HG03460 (cell line): ENCODE measurements around the gene ERCC1.
"Not testable (repeated sequence)": the region's sequence is repeated elsewhere in the genome, so short reads cannot be mapped to it uniquely, and the experiment has no call there.

Experiments used
- ATAC-seq: cut with Tn5 transposase; IDR thresholded peaks from one replicate; pipeline ENCODE4 v1.9.1; 2021; ENCODE audit not compliant: unreplicated experiment

ERCC1 gene

GRCh38 chr19:45455707-45456499 is 32.2 kb upstream of the ERCC1 start:
- ATAC-seq: no peak

- no peak for ATAC-seq
Observed at GRCh38 chr19:45451850-45452387, 28.2 kb upstream of the ERCC1 start.

GRCh38 chr19:45451131-45451849 is 27.6 kb upstream of the ERCC1 start:
- ATAC-seq: peak; percentile 11

GRCh38 chr19:45450012-45450333 is 26.3 kb upstream of the ERCC1 start:
- ATAC-seq: no peak

GRCh38 chr19:45448887-45449299 is 25.2 kb upstream of the ERCC1 start:
- ATAC-seq: no peak

- no peak for ATAC-seq
Observed at GRCh38 chr19:45448425-45448756, 24.7 kb upstream of the ERCC1 start.

- no peak for ATAC-seq
Observed at GRCh38 chr19:45446944-45447343, 23.2 kb upstream of the ERCC1 start.

GRCh38 chr19:45446295-45446694 is 22.6 kb upstream of the ERCC1 start:
- ATAC-seq: no peak

- no peak for ATAC-seq
Observed at GRCh38 chr19:45445139-45445538, 21.4 kb upstream of the ERCC1 start.

GRCh38 chr19:45444318-45445041 is 20.8 kb upstream of the ERCC1 start:
- ATAC-seq: peak; percentile 33

- no peak for ATAC-seq
Observed at GRCh38 chr19:45443462-45444317, 20.0 kb upstream of the ERCC1 start.

- no peak for ATAC-seq
Observed at GRCh38 chr19:45442778-45443461, 19.2 kb upstream of the ERCC1 start.

GRCh38 chr19:45442408-45442777 is 18.7 kb upstream of the ERCC1 start:
- no peak for ATAC-seq

GRCh38 chr19:45440873-45441654 is 17.3 kb upstream of the ERCC1 start:
- no peak for ATAC-seq

GRCh38 chr19:45440259-45440638 is 16.5 kb upstream of the ERCC1 start:
- no peak for ATAC-seq

GRCh38 chr19:45439569-45440258 is 16.0 kb upstream of the ERCC1 start:
- peak; percentile 47 for ATAC-seq

- ATAC-seq: no peak
Observed at GRCh38 chr19:45439190-45439568, 15.5 kb upstream of the ERCC1 start.

- ATAC-seq: no peak
Observed at GRCh38 chr19:45437328-45437727, 13.6 kb upstream of the ERCC1 start.

GRCh38 chr19:45432543-45432942 is 8.8 kb upstream of the ERCC1 start:
- ATAC-seq: not testable (repeated sequence)
